Progenitor cell of endocrine pancreas (in vitro differentiated cells): ENCODE results near the gene HIPK2. TPM values are rescaled to one million over a fixed set of nuclear protein-coding genes. Genes with fewer than 3 reads are reported as not detected.

Experiments
- DNase-seq: peaks from one replicate; pipeline ENCODE4 v3.0.0; 2021; ENCODE audit warnings: low spot score; ENCODE audit not compliant: unreplicated experiment
- H3K27ac Mint-ChIP-seq: 2 replicates; pipeline ENCODE4 v1.8.0; 2021; ENCODE audit warnings: mild to moderate bottlenecking, moderate library complexity, mixed read lengths
- H3K27me3 Mint-ChIP-seq: 2 replicates; pipeline ENCODE4 v1.8.0; 2021; ENCODE audit warnings: mixed read lengths
- H3K36me3 Mint-ChIP-seq: 2 replicates; pipeline ENCODE4 v1.8.0; 2022; ENCODE audit warnings: mixed read lengths; ENCODE audit not compliant: insufficient read depth
- H3K4me1 Mint-ChIP-seq: 2 replicates; pipeline ENCODE4 v1.8.0; 2021; ENCODE audit warnings: low read depth, mixed read lengths
- H3K4me3 Mint-ChIP-seq: 2 replicates; pipeline ENCODE4 v1.8.0; 2021; ENCODE audit warnings: low read depth, mild to moderate bottlenecking, moderate library complexity, mixed read lengths
- H3K9me3 Mint-ChIP-seq: 2 replicates; pipeline ENCODE4 v1.8.0; 2021; ENCODE audit warnings: low read depth, mixed read lengths
- CTCF ChIP-seq: fragments of 200-600 bp; sonication (generic); IDR thresholded peaks from one replicate; pipeline ENCODE4 v1.5.0; 2021; ENCODE audit warnings: antibody characterized with exemption, mild to moderate bottlenecking; ENCODE audit not compliant: unreplicated experiment
- total RNA-seq: library from RNA; stranded (reverse); gene quantifications from 2 replicates; pipeline ENCODE4 v1.2.1, GENCODE V29; 2021

The HIPK2 gene
- total RNA-seq, 1 donor from 2014 or later = 146 TPM

- DNase-seq = no peak
- Mint-ChIP-seq H3K4me3 (no peak overlapping the region), H3K27ac (no peak overlapping the region), H3K4me1 (peaks cover 14% of the 10 kb centered on the region), H3K27me3 (no peaks in the 10 kb centered on the region), H3K9me3 (no peaks in the 10 kb centered on the region), H3K36me3 (peaks cover 12% of the 10 kb centered on the region)
- TF ChIP-seq CTCF = no peak
These were observed 137.1 kb downstream of the HIPK2 start for GRCh38 chr7:139640681-139641080.

GRCh38 chr7:139639563-139639962, 138.2 kb downstream of the HIPK2 start:
- TF ChIP-seq CTCF = no peak
- no peak for DNase-seq
- no peaks in the 10 kb centered on the region for H3K9me3 Mint-ChIP-seq

GRCh38 chr7:139635526-139636302, 142.1 kb downstream of the HIPK2 start:
- Mint-ChIP-seq H3K36me3 (peaks cover 25% of the 10 kb centered on the region), H3K4me1 (peaks cover 13% of the 10 kb centered on the region), H3K27ac (peak overlapping the region; percentile 63), H3K27me3 (no peaks in the 10 kb centered on the region), H3K4me3 (no peak overlapping the region), H3K9me3 (no peaks in the 10 kb centered on the region)
- TF ChIP-seq CTCF = no peak
- no peak for DNase-seq

More at GRCh38 chr7:139639563-139639962, 138.2 kb downstream of the HIPK2 start:
- Mint-ChIP-seq H3K36me3 (peaks cover 17% of the 10 kb centered on the region), H3K4me1 (peaks cover 16% of the 10 kb centered on the region), H3K27me3 (no peaks in the 10 kb centered on the region), H3K27ac (peak overlapping the region; percentile 50), H3K4me3 (no peak overlapping the region)

GRCh38 chr7:139634087-139634486, 143.7 kb downstream of the HIPK2 start:
- Mint-ChIP-seq H3K9me3 (no peaks in the 10 kb centered on the region), H3K27ac (no peak overlapping the region), H3K4me1 (peaks cover 9% of the 10 kb centered on the region), H3K36me3 (peaks cover 34% of the 10 kb centered on the region), H3K27me3 (no peaks in the 10 kb centered on the region), H3K4me3 (no peak overlapping the region)
- no peak for DNase-seq
- no peak for TF ChIP-seq CTCF

GRCh38 chr7:139631520-139632031, 146.2 kb downstream of the HIPK2 start:
- no peak for DNase-seq
- Mint-ChIP-seq H3K36me3 (peaks cover 47% of the 10 kb centered on the region), H3K9me3 (no peaks in the 10 kb centered on the region), H3K4me1 (peaks cover 5% of the 10 kb centered on the region), H3K27me3 (no peaks in the 10 kb centered on the region), H3K27ac (no peak overlapping the region), H3K4me3 (no peak overlapping the region)
- no peak for TF ChIP-seq CTCF
